ENCODE results near the gene SPECC1L. TPM values are rescaled to one million over a fixed set of nuclear protein-coding genes. Genes with fewer than 3 reads are reported as not detected.

Gene SPECC1L
- total and polyA plus RNA-seq, 7 donors: 17.4 to 52.6 (median 28.8) TPM

DNA sequence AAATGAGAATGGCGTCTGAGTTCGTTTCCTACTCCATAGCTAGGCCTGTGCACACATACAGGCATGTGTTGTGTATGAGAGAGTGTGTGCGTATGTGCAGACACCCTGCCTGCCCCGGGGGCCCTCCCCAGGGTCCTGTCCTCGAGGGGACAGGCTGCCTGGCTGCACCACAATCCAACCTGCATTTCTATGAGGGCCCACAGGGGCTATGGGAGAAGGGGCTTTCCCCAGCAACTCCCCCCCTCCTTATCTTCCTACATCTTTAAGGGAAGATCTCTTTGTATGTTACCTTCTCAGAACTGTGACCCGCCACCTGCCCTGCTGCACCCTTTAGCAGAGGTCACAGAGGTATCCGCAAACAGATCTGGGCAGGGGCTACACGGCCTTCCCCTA lies 171.7 kb downstream of the SPECC1L start:
- Histone ChIP-seq H3K27ac (no peak overlapping the region), H3K9me3 (no peaks in the 10 kb centered on the region), H3K4me1 (no peaks in the 10 kb centered on the region), H3K4me3 (no peak overlapping the region), H3K36me3 (peaks cover 0 to 4% (median 0%) of the 10 kb centered on the region in 4 donors), H3K27me3 (no peaks in the 10 kb centered on the region)
- WGBS, 2 donors: 80 to 83% methylated on average over 8 of the region's 8 CpGs
- intact Hi-C loops (cut with DNase I): loop anchor here (5.0 kb wide), 1 partner anchor 50 kb away; no protein-coding TSS in a partner anchor
- TF ChIP-seq POLR2A (IDR thresholded peaks at IDR 0.05) (no peak), EP300 (IDR thresholded peaks at IDR 0.05) (no peak), POLR2AphosphoS5 (IDR thresholded peaks at IDR 0.05) (no peak)
- TF ChIP-seq, protein P1, sequence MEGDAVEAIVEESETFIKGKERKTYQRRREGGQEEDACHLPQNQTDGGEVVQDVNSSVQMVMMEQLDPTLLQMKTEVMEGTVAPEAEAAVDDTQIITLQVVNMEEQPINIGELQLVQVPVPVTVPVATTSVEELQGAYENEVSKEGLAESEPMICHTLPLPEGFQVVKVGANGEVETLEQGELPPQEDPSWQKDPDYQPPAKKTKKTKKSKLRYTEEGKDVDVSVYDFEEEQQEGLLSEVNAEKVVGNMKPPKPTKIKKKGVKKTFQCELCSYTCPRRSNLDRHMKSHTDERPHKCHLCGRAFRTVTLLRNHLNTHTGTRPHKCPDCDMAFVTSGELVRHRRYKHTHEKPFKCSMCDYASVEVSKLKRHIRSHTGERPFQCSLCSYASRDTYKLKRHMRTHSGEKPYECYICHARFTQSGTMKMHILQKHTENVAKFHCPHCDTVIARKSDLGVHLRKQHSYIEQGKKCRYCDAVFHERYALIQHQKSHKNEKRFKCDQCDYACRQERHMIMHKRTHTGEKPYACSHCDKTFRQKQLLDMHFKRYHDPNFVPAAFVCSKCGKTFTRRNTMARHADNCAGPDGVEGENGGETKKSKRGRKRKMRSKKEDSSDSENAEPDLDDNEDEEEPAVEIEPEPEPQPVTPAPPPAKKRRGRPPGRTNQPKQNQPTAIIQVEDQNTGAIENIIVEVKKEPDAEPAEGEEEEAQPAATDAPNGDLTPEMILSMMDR (IDR thresholded peaks at IDR 0.05): no peak
- DNase-seq: no peak

DNA sequence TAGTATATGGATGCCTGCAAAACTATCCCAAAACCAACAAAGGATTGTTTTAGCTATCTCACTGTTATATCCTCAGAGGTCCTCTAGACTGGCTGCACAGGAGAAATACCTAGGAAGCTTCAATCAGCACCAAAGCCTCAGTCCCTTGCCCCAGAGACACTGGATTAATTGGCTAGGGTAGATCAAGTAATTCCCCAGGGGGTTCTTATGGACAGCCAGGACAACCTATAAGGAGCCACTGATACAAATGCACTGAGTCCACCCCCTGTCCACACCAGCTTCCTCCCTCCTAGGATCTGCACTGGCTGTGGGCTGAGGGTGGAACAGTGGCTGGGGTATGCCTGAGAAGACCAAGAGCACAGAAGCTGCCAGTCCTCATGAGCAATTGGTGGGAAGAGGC lies 173.0 kb downstream of the SPECC1L start:
- no peaks in the 10 kb centered on the region for H3K4me1 ChIP-seq
- peaks cover 0 to 4% (median 0%) of the 10 kb centered on the region in 4 donors for H3K36me3 ChIP-seq
- H3K27ac ChIP-seq: no peak overlapping the region
- no peak for DNase-seq
- H3K9me3 ChIP-seq: no peaks in the 10 kb centered on the region
- H3K27me3 ChIP-seq: no peaks in the 10 kb centered on the region
- TF ChIP-seq POLR2A (IDR thresholded peaks at IDR 0.05) (no peak), POLR2AphosphoS5 (IDR thresholded peaks at IDR 0.05) (no peak), EP300 (IDR thresholded peaks at IDR 0.05) (no peak)
- TF ChIP-seq, protein P1 (IDR thresholded peaks at IDR 0.05): no peak
- intact Hi-C loops (cut with DNase I): loop anchor here (5.0 kb wide), 1 partner anchor 49 kb away; no protein-coding TSS in a partner anchor
- H3K4me3 ChIP-seq: no peak overlapping the region

DNA sequence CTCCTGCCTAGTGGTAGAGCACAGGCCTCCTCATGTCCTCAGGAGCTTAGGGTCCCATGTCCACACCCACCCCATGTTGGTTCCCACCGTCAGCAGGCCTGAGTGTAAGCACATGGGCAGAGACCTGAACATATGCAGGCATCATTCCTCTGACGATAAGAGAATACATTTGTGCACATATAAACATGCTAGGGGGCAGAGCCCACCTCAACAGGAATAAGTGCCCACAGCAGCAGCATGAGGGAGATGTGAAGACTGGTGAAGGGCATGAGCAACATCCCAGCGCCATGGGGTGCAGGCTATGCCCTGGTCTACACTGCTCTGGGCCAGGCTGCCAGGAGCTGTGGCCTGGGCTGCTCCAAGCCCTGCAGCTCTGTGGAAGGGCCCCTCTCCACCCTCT lies 173.6 kb downstream of the SPECC1L start:
- Histone ChIP-seq H3K36me3 (peaks cover 0 to 4% (median 0%) of the 10 kb centered on the region in 4 donors), H3K9me3 (no peaks in the 10 kb centered on the region), H3K27ac (no peak overlapping the region), H3K4me1 (no peaks in the 10 kb centered on the region), H3K27me3 (no peaks in the 10 kb centered on the region), H3K4me3 (no peak overlapping the region)
- no peak for DNase-seq
- 97 to 98% methylated on average over 3 of the region's 3 CpGs for WGBS, 2 donors
- TF ChIP-seq EP300 (IDR thresholded peaks at IDR 0.05): no peak
- TF ChIP-seq, protein P1 (IDR thresholded peaks at IDR 0.05): no peak
- TF ChIP-seq POLR2A (IDR thresholded peaks at IDR 0.05): no peak
- TF ChIP-seq POLR2AphosphoS5 (IDR thresholded peaks at IDR 0.05): no peak
- intact Hi-C loops (cut with DNase I): loop anchor here (5.0 kb wide), 1 partner anchor 48 kb away; no protein-coding TSS in a partner anchor

DNA sequence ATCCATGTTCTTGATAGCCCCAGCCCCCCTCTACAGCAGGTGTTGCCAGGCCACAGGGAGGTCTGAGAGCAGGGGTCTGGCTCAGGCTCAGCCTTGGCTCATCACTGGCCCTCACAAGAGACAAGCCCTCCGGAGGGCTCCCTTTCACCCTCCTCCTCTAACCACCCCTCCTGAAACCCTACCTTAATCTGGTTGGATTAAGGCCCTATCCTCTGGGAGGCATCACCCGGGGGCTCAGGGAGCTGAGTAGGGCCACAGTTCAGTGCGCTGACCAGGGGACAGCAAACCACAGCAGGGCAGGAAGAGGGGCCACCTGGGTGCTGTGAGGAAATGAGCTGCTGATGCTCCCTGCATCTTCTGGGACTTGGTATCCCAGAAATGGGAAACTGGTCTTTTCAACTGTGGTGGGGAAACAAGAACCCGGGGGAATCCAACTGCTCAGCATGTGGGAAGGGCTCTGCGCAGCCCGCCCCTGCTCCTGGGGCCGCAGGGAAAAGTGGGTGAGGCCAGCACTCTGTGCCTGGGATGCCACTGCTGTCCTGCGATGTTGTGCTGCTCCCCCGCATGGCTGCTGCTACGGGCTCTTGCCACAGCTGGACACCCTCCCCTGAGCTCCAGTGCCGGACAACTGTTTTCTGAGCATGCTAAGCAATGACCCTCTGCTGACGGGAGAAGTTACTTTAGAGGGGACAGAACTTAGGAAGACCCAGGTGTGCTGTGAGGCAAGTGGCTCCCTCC lies 174.3 kb downstream of the SPECC1L start:
- Histone ChIP-seq H3K4me3 (no peak overlapping the region), H3K27me3 (no peaks in the 10 kb centered on the region), H3K36me3 (peaks cover 0 to 4% (median 0%) of the 10 kb centered on the region in 4 donors), H3K9me3 (no peaks in the 10 kb centered on the region), H3K4me1 (no peaks in the 10 kb centered on the region), H3K27ac (no peak overlapping the region)
- TF ChIP-seq, protein P1 (IDR thresholded peaks at IDR 0.05): no peak
- TF ChIP-seq POLR2AphosphoS5 (IDR thresholded peaks at IDR 0.05) (no peak), POLR2A (IDR thresholded peaks at IDR 0.05) (no peak), EP300 (IDR thresholded peaks at IDR 0.05) (no peak)
- DNase-seq: no peak
- intact Hi-C loops (cut with DNase I): loop anchor here (5.0 kb wide), 1 partner anchor 47 kb away; no protein-coding TSS in a partner anchor
- WGBS, 2 donors: 86 to 89% methylated on average over 12 of the region's 12 CpGs
